Endothelial cell of umbilical vein (primary cell): ENCODE measurements around the gene PTPRD. TPM values are rescaled to one million over a fixed set of nuclear protein-coding genes. Genes with fewer than 3 reads are reported as not detected.
A peak's percentile ranks its signal among the peaks of the same experiment; 100 is the strongest.

Source experiments
- BruUV-seq: library from RNA; stranded (reverse); fragments of 400-500 nt; replicated peaks from 2 replicates; lab custom pipeline; 2021; lab: Mats Ljungman, UMichigan
- CTCF ChIA-PET: fragments of 300-600, 350-600 bp; sonication (Branson Sonifier 250); formaldehyde crosslinking; loops from one replicate; lab custom pipeline; 2021; ENCODE audit warnings: antibody characterized with exemption, inconsistent platforms; lab: Charles Lee
- POLR2A ChIA-PET: fragments of 300-600, 350-600 bp; sonication (Branson Sonifier 250); formaldehyde crosslinking; loops from one replicate; lab custom pipeline; 2021; ENCODE audit warnings: antibody characterized with exemption, inconsistent platforms; lab: Charles Lee
- DNase-seq: peaks from one replicate; pipeline ENCODE4 v3.0.0-alpha.2; 2011; ENCODE audit warnings: low read depth, low spot score
- FAIRE-seq: peaks from 2 replicates; lab custom pipeline; 2011; peaks lifted over from hg19 to GRCh38; lab: Jason Lieb, UNC
- H2AFZ ChIP-seq: 2 replicates; pipeline ENCODE4 v1.6.0; 2012; ENCODE audit warnings: low read depth, low read length, control low read depth, inconsistent platforms
- H3K27ac ChIP-seq: 2 replicates; pipeline ENCODE4 v1.5.1; 2011; ENCODE audit warnings: low read depth, mild to moderate bottlenecking, control low read depth, low read length, moderate library complexity; ENCODE audit not compliant: insufficient read depth
- H3K27me3 ChIP-seq, 2 experiments: 2 replicates each; pipeline versions ENCODE4 v1.6.0 to v1.6.1; 2011; ENCODE audit warnings: low read length in 2 of 2, mixed read lengths in 1 of 2; ENCODE audit not compliant: control insufficient read depth in 2 of 2, insufficient read depth in 2 of 2
- H3K36me3 ChIP-seq, 2 experiments: 2 replicates in 1 of 2; 3 replicates in 1 of 2; pipeline ENCODE4 v1.5.1; 2011; ENCODE audit warnings: low read length in 2 of 2, mild to moderate bottlenecking in 1 of 2, moderate library complexity in 1 of 2; ENCODE audit not compliant: control insufficient read depth in 2 of 2, insufficient read depth in 2 of 2; ENCODE audit errors: extremely low read depth in 1 of 2
- H3K4me1 ChIP-seq: 3 replicates; pipeline ENCODE4 v1.5.1; 2011; ENCODE audit warnings: mild to moderate bottlenecking, low read length; ENCODE audit not compliant: control insufficient read depth, insufficient read depth; ENCODE audit errors: extremely low read depth
- H3K4me2 ChIP-seq: 2 replicates; pipeline ENCODE4 v1.6.1; 2011; ENCODE audit warnings: low read length, control low read depth, mixed read lengths; ENCODE audit not compliant: insufficient read depth
- H3K4me3 ChIP-seq, 3 experiments: fragments of 200-600 bp in 1 of 3; sonication (generic), shearing (Covaris generic) in 1 of 3; replicated peaks in 1 of 3; 2 replicates each; pipeline ENCODE4 v1.5.1; 2011 to 2016; ENCODE audit warnings: control low read depth in 3 of 3, low read length in 3 of 3, mild to moderate bottlenecking in 2 of 3, inconsistent platforms in 1 of 3, low read depth in 1 of 3, moderate library complexity in 1 of 3; ENCODE audit not compliant: insufficient read depth in 1 of 3
- H3K79me2 ChIP-seq: 2 replicates; pipeline ENCODE4 v1.6.0; 2012; ENCODE audit warnings: low read length, inconsistent platforms; ENCODE audit not compliant: control insufficient read depth, insufficient read depth
- H3K9ac ChIP-seq: replicated peaks from 2 replicates; pipeline ENCODE3; 2011; ENCODE audit warnings: low read length, control low read depth; ENCODE audit not compliant: insufficient read depth; ENCODE audit errors: extremely low read depth
- H3K9me1 ChIP-seq: replicated peaks from 3 replicates; pipeline ENCODE4 v1.6.0; 2011; ENCODE audit warnings: mild to moderate bottlenecking, low read length; ENCODE audit not compliant: control insufficient read depth, insufficient read depth; ENCODE audit errors: extremely low read depth
- H3K9me3 ChIP-seq: replicated peaks from 2 replicates; pipeline ENCODE4 v1.5.1; 2012; ENCODE audit warnings: low read length, inconsistent platforms; ENCODE audit not compliant: control insufficient read depth, insufficient read depth
- H4K20me1 ChIP-seq: replicated peaks from 2 replicates; pipeline ENCODE3; 2011; ENCODE audit warnings: mild to moderate bottlenecking, low read length; ENCODE audit not compliant: control insufficient read depth, insufficient read depth; ENCODE audit errors: extremely low read depth
- EZH2 ChIP-seq: IDR thresholded peaks from 2 replicates; pipeline ENCODE4 v1.6.1; 2012; ENCODE audit warnings: borderline replicate concordance, low read depth, mild to moderate bottlenecking, moderate library complexity, low read length, inconsistent platforms; ENCODE audit not compliant: severe bottlenecking
- FOS ChIP-seq: IDR thresholded peaks from 2 replicates; pipeline ENCODE4 v1.6.1; 2011; ENCODE audit warnings: mild to moderate bottlenecking, low read length, moderate library complexity, borderline replicate concordance; ENCODE audit not compliant: insufficient read depth
- GATA2 ChIP-seq: IDR thresholded peaks from 2 replicates; pipeline ENCODE4 v1.7.0; 2011; ENCODE audit warnings: low read depth, mild to moderate bottlenecking, moderate library complexity, mixed read lengths, low read length; ENCODE audit not compliant: insufficient read length, insufficient read depth
- JUN ChIP-seq: IDR thresholded peaks from 2 replicates; pipeline ENCODE4 v1.6.1; 2011; ENCODE audit warnings: borderline replicate concordance, low read depth; ENCODE audit not compliant: insufficient read length, insufficient read depth
- MYC ChIP-seq: IDR thresholded peaks from one replicate; pipeline ENCODE4 v1.6.1; 2011; ENCODE audit warnings: mild to moderate bottlenecking, low read depth, low read length
- POLR2A ChIP-seq: IDR thresholded peaks from 2 replicates; pipeline ENCODE4 v1.6.1; 2012; ENCODE audit warnings: low read depth, mild to moderate bottlenecking, control low read depth, low read length
- POLR2AphosphoS5 ChIP-seq: IDR thresholded peaks from 2 replicates; pipeline ENCODE4 v1.6.1; 2012; ENCODE audit warnings: low read depth, mild to moderate bottlenecking, control low read depth, low read length, moderate library complexity; ENCODE audit not compliant: insufficient read depth
- dilution Hi-C: fragments of 300-500 bp; cut with MboI; formaldehyde crosslinking; loops from one replicate; pipeline ENCODE4 v1.15.0; 2019; ENCODE audit warnings: low sequenced_read_pairs; ENCODE audit not compliant: extremely low pct_ligation_motif_present
- intact Hi-C: fragments of 100-400 bp; cut with micrococcal nuclease; formaldehyde crosslinking; loops from one replicate; pipeline ENCODE4 v1.10.0; 2022
- polyA plus RNA-seq, 4 experiments: library from polyadenylated mRNA; depleted of rRNA in 3 of 4; stranded (reverse) in 3 of 4; unstranded in 1 of 4; fragments of >200 nt; gene quantifications; 2 replicates each; pipeline versions ENCODE4 v1.2.1 to v1.2.3, GENCODE V29; 2011 to 2012; ENCODE audit warnings: missing spikeins in 1 of 4
- total RNA-seq: library from RNA; stranded (reverse); gene quantifications from 2 replicates; pipeline ENCODE4 v1.2.3, GENCODE V29; 2021
- TF ChIP-seq, protein P1 (sequence below): IDR thresholded peaks from 2 replicates; pipeline ENCODE4 v1.6.1; 2011; ENCODE audit not compliant: insufficient read depth, insufficient read length
- TF ChIP-seq, protein P2 (sequence below), 2 donors: IDR thresholded peaks; 1 replicate in 1 of 2; 2 replicates in 1 of 2; pipeline ENCODE4 v1.5.1; 2011; ENCODE audit warnings: low read length in 2 of 2, mild to moderate bottlenecking in 2 of 2, moderate library complexity in 2 of 2, control low read depth in 1 of 2, inconsistent platforms in 1 of 2, low read depth in 1 of 2; ENCODE audit not compliant: insufficient read depth in 1 of 2; ENCODE audit errors: extremely low read depth in 1 of 2

Gene PTPRD
- total and polyA plus RNA-seq, 2 donors (not counting 3 experiments of a cell fraction or from before 2014, with no cell fraction given), result 5.5 to 5.7 TPM

DNA sequence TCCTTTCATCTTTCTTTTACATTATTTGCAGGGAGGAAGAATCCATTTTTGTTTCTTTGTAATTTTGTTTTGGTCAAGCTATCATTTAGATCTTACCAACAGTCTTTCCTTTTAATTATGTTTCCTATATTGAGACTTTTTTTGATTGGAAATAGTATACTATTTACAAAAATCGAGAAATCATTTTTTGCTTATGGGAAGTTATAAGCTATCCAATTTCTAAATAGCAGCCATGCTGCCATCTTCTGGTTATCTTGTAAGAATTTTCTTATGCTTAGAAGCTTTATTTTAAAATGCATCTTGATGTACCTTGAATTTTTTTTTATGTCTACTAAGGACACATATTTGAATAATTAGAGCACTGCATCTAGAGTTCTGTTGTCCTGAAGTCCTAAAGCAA lies 821.2 kb downstream of the PTPRD start:
- Histone ChIP-seq H3K9ac (no peak overlapping the region), H3K4me1 (no peaks in the 10 kb centered on the region), H2AFZ (no peak overlapping the region), H3K27me3 (peaks cover 0 to 2% of the 10 kb centered on the region in 2 experiments), H4K20me1 (no peaks in the 10 kb centered on the region), H3K27ac (no peak overlapping the region), H3K4me2 (no peak overlapping the region), H3K9me3 (no peaks in the 10 kb centered on the region), H3K4me3 (no peak overlapping the region), H3K36me3 (no peaks in the 10 kb centered on the region), H3K9me1 (no peaks in the 10 kb centered on the region), H3K79me2 (no peaks in the 10 kb centered on the region)
- TF ChIP-seq MYC (no peak), EZH2 (no peak), FOS (no peak), POLR2AphosphoS5 (no peak), GATA2 (no peak), JUN (no peak), POLR2A (no peak)
- TF ChIP-seq, protein P1, sequence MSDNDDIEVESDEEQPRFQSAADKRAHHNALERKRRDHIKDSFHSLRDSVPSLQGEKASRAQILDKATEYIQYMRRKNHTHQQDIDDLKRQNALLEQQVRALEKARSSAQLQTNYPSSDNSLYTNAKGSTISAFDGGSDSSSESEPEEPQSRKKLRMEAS, result no peak
- TF ChIP-seq, protein P2, sequence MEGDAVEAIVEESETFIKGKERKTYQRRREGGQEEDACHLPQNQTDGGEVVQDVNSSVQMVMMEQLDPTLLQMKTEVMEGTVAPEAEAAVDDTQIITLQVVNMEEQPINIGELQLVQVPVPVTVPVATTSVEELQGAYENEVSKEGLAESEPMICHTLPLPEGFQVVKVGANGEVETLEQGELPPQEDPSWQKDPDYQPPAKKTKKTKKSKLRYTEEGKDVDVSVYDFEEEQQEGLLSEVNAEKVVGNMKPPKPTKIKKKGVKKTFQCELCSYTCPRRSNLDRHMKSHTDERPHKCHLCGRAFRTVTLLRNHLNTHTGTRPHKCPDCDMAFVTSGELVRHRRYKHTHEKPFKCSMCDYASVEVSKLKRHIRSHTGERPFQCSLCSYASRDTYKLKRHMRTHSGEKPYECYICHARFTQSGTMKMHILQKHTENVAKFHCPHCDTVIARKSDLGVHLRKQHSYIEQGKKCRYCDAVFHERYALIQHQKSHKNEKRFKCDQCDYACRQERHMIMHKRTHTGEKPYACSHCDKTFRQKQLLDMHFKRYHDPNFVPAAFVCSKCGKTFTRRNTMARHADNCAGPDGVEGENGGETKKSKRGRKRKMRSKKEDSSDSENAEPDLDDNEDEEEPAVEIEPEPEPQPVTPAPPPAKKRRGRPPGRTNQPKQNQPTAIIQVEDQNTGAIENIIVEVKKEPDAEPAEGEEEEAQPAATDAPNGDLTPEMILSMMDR (IDR thresholded peaks at IDR 0.05; ENCODE audit: extremely low read depth in 1 of 2, insufficient read depth in 1 of 2, low read depth in 1 of 2, low read length in 2 of 2), result no peak
- DNase-seq (peak; percentile 35), FAIRE-seq (no peak)
- intact Hi-C loops, result loop anchor here (2.0 to 10.0 kb wide), 5 partner anchors 109 to 624 kb away; no protein-coding TSS in a partner anchor
- CTCF ChIA-PET, result interaction anchor here (0.6 to 8.7 kb wide), 55 partner anchors 8 to 1947 kb away, joined by 3 to 806 read pairs (median 4); no protein-coding TSS in a partner anchor
- BruUV-seq, result no TSS peak
- POLR2A ChIA-PET, result interaction anchor here (1.0 kb wide), 1 partner anchor 184 kb away, joined by 11 read pairs; no protein-coding TSS in a partner anchor
- dilution Hi-C loops, result no loop called here
